ENCODE data around the gene TBX4.

TBX4 gene

DNA sequence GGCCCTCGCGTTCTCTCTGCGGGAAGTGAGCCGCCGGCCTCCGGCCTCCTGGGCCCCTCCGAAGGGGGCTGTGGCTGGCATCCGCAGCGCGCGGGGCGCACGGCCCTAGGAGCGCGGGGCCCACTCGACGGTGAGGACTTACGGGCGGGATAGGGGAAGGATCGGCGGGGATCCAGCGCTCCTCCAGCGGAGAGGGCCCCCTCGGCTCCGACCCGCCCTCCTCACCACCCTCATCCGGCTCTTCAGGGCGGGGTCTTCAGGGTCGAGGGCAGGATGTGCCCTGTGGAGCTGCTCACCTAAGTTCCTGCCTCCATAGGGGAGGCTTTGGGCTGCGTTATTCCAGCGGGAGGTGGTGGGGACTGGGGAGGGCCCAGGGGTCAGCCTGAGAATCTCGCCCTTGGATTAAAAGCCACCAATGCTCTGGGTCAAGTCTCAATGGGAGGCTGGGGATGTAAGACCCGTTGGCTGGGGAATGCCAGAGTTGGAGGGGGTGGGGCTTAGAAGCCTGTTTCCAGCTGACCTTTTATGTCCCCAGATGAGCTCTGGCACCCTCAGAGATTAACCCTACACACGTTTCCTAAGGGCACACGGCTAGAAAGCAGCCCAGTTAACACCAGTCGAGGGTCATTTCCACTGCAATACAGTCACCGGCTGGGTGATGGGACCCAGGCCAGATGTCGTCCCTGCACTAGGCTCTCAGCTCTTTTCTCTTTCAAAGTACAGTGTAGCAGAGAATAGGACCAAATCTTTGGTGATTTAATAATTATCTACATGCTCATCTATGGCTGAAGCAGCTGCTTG is 39.2 kb upstream of the TBX4 start:
- DNase-seq (ENCODE audit: low read depth in 2 of 2) = no peak

DNA sequence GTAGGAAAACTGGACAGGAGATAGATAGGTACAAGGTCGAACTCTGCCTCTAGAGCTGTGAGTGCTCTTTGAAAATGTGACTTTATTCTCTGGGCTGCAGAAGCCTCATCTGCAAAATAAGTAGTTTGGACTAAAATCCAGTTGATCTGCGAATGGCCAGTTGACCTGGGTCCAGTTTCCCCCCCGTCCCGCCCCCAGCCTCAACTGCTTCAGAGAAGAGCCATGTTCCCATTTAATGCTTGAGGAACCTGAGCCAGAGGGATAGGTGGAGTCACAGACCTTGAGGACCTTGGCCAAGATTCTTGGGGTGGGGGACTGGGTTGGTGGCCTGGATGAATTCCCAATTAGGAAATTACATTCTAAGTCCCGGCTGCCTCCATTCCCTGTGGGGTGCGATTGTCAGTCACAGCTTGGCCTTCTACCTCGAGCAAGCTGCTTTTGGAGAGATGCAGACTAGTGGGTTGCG is 38.5 kb upstream of the TBX4 start:
- DNase-seq (ENCODE audit: low read depth in 2 of 2) = no peak

DNA sequence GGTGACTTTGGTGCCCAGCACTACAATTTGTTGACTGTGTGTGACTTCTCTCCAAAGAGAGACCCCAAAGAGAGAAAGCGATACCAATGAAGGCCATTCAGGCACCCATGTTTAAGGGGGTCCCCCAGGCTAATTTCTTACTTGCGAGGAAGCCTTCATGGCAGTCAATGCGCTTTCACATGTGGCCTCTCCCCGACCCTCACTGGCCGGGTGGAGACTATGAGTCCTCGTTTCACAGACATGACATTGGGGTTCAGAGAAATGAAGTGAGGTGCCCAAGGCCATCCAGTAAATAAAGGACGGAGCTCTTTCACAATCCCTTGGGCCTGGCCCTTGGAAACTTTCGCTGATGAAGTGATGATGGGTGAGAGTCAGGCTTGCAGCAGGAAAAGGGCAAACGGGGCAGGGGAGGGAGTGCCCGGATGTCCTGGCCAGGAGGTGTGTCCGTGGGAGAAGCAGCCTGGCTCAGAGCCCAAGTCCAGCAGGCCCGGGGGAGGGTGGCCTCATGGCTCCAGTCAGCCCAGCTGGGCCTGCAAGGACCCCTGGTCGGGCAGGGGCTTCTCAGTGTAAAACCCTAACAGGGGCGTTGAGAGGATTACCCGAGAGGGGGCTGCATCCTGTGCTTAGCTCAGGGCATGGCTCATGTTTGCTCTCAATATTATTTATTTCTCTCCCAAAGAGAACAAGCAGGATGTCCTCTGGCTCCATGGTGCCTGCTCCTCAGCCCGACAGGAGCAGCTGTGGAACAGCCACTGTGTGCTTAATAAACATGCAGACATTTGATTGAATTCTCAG is 37.9 kb upstream of the TBX4 start:
- no peak for DNase-seq (ENCODE audit: low read depth in 2 of 2)

DNA sequence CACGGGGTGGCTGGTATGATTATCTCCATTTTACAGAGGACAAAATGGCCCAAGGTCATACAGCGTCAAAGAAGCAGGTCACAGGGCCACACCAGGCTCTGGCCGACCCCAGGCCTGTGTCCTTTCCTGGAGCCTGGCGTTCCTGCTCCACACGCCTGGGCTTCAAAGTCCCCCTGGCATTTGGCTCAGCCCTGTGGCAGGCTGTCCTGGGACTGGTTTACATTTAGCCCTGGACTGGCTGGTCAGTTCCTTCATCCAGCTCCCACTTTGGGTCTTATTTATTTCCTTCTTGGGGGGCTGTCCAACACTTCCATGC is 37.3 kb upstream of the TBX4 start:
- no peak for DNase-seq (ENCODE audit: low read depth in 2 of 2)

DNA sequence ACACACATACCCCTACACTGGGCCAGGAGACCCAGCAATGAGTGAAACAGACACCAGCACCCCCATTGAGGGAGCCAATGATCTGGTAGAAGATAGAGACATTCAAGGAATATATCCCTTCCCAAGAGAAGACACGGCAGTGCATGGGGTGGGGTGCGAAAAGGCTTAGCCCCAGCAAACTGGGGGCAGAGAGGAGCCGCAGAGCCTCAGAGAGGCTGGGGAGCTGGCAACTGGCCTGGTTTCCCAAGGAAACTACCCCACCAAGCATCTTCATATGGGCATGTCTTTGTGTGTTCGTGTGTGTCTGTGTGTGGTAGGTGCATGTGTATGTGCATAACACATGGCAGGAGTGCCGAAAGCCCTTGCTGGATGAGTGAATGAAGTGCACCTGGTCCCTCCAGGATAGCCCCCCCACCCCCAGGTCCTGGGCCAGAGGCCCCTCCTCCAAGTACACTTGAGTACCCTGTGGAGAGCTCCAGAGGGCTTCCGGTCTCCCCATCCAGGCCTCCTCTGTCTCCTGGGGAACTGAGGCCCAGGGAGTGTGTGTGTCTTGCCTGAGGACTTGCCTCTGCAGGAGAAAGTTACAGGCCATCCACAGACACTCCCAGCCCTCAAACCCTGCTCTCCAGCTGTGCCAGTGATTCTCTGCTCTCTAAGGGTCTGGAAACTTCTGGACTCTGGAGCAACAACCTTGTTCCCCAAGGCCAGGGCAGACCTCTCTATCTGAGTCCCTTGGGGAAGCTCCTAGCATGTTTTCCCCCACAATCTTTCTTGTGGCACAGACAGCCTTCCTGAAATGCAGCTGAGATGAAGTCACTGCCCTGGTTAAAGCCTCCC is 36.6 kb upstream of the TBX4 start:
- no peak for DNase-seq (ENCODE audit: low read depth in 2 of 2)

DNA sequence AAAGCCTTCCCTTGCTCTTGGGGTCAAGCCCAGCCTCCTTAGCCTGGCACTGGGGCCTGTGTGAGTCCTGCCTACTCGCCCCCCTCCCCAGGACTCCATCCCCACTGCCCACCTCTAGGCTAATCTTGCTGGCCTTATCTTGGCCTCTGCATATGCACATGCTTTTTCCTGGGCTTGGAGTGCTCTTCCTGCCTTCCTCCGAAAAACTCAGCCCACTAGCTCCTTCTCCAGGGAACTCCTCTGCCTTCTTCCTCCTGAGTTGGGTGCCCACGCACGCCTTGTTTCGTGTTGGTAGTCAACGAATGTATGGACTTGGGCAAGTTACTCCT is 36.0 kb upstream of the TBX4 start:
- no peak for DNase-seq (ENCODE audit: low read depth in 2 of 2)

DNA sequence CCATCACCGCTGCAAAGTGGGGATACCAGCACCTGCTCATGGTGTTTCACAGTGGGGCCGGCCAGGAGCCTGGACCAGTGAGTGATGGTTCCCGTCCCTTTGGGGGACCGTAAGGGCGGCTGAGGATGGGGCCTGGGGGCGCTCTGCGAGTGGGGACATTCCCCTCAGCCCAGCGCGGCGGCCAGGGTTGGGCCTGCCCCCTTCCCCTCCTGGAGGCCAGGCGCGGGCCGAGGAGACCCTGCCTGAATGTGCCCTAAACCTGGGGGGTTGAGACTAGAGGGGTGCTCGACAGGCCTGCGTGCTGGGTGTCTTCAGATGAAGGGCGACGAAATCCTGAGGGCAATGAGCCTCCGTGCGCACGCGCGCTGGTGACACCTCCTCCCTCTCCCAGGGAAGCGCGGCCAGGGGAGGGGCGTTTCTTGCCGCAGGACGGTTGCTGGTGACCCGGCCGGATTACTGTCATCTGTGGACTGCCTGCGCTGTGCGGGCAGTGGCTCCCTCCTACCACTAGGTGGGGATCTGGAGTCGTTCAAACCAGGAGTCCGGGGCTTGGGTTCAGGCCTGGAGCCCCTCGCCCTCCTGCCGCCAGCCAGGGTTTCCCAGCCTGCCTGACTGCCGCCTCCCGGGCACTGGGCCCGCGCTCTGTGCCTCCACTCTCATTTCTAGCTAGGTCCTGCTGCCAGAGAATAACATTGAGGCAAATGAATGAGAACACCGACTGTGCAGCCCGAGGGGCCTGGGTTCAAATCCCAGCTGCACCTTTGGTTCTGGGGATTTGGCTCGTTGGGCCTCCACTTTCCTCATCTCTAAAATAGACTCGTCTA is 35.5 kb upstream of the TBX4 start:
- DNase-seq (ENCODE audit: low read depth in 2 of 2) = peak in 1 of 2 donors; percentile 32

DNA sequence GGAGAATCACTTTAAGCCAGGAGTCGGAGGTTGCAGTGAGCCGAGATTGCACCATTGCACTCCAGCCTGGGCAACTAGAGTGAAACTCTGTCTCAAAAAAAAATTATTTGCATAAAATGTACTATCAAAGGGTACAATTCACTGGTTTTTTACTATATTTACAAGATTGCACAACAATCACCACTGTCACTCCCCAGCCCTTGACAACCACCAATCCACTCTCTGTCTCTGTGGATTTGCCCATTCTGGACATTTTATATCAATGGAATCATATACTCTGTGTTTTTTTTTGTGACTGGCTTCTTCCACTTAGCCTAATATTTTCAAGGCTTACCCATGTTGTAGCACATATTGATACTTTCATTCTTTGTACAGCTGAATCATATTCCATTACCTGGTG is 33.8 kb upstream of the TBX4 start:
- DNase-seq (ENCODE audit: low read depth in 2 of 2) = no peak

DNA sequence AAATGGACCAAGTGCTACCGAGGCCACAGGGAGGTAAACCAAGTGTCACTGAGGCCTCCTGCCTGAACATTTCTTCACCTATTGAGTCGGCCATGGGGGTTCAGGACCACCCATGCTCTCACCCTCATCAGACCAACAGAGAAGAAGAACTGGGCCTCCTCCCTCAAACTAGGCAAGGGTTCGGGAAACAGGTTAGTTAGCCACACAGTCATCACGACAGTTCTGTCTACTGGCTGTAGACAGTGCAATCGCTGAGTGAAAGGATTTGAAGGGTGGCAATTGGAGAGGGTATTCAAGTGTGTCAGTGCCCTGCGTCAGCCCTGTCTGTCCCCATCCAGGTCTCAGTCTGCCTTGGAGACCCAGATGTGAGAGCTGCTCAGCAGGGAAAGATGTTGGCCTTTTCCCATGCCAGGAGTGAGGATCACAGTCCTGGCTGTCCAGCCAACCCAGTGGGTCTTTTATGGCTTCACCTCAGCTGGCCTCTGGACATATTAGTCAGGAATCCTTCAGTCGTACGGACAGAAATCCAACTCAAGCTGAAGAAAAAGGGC is 32.7 kb upstream of the TBX4 start:
- no peak for DNase-seq (ENCODE audit: low read depth in 2 of 2)

DNA sequence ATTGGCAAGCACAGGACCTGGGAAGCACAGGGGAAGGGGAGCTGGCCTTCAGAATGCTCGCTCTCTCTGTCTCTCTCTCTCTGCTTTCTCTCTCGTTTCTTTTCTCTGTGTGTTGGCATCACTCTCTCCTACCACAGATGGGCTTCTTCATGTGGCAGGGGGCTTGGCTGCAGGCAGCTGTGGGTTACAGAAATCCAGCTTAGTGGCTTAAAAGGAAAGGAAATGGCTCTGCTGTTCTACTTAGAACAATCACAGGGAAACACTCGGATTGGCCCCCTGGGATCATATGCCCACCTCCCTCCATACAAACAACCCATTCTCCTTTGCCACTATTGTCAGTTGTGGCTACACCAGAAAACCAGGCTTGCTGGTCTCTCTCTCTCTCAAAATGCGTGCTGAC is 32.2 kb upstream of the TBX4 start:
- no peak for DNase-seq (ENCODE audit: low read depth in 2 of 2)

DNA sequence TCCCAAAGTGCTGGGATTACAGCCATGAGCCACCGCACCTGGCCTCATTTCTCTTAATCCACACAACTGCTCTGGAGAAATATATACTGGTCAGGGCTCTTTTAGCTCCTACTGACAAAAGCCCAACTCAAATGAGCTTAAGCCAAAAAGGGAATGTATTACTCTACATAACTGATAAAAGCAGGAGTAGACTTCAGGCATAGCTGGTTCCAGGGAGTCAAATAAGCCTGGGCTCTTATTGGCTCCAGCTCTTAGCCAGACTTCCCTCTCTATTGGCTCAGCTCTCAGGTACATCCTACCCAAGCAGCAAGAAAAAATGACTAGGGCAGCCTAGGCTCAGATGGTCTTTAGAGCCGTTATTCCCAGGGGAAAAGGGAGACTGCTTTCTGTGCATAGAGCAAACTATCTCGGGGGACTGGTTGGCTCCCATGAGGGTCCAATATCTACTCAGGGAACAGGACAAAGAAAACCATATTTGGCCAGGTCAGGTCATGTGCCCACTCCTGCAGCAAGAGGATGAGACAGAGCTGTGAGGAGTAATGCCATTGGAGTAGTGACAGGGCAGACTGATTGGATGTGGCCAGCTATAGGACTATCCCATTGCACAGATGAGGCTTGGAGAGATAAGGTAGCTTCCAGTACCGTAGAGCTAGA is 31.4 kb upstream of the TBX4 start:
- DNase-seq (ENCODE audit: low read depth in 2 of 2) = no peak

DNA sequence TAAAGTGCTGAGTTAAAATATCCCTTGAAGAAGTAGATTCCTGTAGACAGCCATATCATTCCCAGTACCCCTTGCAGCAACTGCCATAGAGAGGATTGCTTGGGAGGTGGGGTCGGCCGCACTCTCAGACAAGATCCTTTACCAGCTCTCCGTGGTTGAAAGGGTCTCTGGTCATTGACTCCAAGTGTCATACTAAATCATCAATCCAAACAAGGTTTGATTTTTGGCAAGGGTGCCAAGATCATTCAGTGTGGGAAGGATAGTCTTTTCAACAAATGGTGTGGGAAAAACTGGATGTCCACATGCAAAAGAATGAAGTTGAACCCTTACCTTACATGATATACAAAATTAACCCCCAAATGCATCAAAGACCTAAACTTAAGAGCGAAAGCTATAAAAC is 30.8 kb upstream of the TBX4 start:
- DNase-seq (ENCODE audit: low read depth in 2 of 2) = no peak

DNA sequence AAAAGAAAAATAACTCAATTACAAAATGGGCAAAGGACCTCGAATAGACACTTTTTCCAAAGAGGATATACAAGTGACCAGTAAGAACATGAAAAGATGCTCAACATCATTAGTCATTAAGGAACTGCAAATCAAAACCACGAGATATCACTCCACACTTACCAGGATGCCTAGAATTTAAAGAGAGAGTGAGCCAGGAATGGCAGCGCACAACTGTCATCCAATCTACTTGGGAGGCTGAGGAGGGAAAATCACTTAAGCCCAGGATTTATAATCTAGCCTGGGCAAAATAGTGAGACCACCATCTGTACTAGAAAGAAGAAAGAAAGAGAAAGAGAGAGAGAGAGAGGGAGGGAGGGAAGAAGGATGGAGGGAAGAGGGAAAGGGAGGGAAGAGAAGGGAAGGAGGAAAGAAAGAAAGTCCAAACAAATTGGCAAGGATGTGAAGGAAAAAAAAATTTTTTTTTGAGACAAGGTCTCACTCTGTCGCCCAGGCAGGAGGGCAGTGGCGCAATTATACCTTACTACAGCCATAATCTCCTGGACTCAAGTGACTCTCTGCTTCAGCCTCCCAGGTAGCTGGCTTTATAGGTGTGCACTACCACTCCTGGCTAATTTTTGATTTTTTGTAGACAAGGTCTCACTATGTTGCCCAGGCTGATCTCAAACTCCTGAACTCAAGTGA is 30.0 kb upstream of the TBX4 start:
- DNase-seq (ENCODE audit: low read depth in 2 of 2) = no peak

DNA sequence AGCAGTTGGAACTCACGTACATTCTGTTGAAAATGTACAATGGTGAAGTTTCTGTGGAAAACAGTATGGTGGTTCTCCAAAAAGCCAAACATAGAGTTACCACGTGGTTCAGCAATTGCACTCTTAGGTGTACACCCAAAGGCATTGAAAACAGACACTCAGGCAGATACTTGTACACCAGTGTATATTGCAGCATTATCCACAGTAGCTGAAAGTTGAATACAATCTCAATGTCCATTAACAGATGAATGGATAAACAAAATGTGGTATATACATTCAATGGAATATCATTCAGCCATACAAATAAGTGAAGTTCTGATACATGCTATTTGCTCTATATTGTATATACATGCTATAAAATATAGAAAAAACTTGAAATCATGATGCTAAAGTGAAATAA is 29.4 kb upstream of the TBX4 start:
- no peak for DNase-seq (ENCODE audit: low read depth in 2 of 2)

DNA sequence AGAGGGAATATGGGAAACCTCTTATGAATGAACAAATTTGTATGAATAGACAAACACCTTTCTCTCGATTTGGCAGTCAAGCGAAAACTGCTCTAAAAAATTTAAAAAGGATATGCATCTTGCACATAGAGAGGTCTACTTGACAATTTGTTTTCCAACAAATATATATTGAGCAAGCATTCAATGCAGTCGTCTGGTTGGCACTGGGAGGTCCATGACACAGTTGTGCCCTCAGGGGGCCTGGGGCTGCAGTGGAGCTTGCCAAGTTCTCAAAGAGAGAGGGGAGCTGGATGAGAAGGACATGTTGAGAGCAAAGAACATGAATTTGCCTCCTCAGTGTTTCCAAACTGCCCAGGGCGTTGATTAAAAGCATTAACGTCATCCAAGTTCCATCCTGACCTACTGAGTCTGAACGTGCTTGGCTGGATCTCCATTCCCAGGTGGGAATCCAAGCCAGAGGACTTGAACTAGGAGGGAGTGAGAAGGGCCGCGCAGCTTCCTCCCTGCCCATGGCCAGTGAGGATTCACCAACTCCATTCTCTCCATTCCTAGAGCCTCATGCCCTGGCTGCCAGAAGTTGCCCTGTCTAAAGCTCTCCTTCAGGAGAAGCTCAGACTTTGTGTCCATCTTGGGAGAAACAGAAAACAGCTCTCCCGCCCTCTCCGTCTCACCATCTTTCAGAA is 28.1 kb upstream of the TBX4 start:
- DNase-seq (ENCODE audit: low read depth in 2 of 2) = no peak

DNA sequence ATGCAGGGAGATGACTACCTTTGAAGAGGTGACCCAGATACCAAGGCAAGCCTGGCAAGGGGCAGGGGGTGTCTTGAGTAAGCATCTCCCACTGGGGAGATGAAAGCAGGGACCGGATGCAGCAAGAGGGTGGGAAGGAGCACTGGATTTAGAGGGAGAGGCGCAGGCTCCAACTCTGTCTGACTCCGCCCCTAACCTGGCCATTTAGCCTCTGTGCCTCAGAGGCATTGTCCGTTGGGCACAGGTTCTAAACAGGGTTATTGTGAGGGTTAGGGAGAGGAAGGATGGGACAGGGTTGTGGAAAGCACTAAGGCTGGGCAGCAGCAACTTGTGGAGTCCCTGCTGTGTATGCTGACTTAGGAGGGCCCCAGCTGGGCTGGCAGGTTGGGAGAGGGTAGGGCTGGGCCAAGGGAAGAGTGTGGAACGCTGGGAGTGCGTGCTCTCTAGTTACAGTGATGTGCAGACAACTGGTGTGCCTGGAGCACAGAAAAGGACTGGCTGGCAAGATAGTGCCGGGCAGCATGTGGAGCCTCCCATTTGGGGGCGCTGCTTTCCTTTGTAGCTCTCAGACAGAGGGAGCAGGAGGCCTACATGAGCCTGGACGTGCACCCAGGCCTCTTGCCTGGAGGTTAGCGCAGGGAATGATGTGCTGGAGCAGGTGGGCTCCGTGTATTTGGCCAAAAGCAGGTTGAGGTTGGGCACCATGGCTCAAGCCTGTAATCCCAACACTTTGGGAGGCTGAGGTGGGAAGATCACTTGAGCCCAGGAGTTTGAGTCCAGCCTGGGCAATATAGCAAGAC is 26.3 kb upstream of the TBX4 start:
- DNase-seq (ENCODE audit: low read depth in 2 of 2) = no peak

DNA sequence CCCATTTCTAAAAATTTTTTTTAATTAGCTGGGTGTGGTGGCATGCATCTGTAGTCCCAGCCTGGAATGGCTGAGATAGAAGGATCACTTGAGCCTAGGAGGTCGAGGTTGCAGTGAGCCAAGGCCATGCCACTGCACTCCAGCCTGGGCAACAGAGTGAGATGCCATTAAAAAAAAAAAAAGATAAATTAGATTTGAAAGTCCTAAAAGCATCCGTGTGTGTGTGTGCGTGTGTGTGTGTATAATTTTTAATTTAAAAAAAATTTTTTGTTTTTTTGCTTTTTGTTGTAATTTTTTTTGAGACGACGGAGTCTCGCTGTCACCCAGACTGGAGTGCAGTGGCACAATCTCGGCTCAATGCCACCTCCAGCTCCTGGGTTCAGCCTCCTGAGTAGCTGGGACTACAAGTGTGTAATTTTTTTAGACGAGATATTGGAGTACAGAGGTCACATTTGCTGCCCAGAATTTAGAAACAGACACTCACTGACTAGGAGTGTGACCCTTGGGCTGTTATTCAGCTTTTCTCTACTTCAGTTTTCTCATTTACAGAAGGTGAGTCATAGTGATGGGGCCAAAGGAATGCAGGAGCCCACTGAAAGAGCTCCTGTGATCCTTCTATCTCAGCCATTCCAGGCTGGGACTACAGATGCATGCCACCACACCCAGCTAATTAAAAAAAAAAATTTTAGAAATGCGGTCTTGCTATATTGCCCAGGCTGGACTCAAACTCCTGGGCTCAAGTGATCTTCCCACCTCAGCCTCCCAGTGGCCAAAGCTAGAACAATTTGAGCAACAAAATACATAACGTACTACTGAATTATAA is 25.5 kb upstream of the TBX4 start:
- no peak for DNase-seq (ENCODE audit: low read depth in 2 of 2)

DNA sequence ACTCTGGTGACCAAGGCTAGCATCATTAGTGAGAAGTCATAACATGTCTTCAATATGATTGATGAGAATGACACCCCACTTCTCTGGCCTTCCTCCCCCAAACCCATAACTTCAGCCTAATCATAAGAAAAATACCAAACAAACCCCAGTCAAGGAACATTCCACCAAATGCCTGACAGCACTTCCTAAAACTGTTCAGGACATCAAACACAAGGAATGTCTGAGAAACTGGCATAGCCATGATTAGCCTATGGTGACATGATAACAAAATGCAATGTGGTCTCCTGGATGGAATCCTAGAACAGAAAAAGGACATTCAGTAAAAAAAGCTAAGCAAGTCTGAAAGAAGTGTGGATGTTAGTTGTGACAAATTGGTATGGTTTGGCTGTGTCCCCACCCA is 24.7 kb upstream of the TBX4 start:
- no peak for DNase-seq (ENCODE audit: low read depth in 2 of 2)

All from stimulated activated CD8-positive, alpha-beta memory T cell treated with anti-CD3 and anti-CD28 coated beads, Interleukin-2, amount 100 ng/mL, for 1 hour (primary cell).